Small intestine (tissue), 7 donors: ENCODE data around the gene SAPCD2. TPM values are rescaled to one million over a fixed set of nuclear protein-coding genes. Genes with fewer than 3 reads are reported as not detected.

Source experiments
- DNase-seq, 2 donors: peaks; one replicate each; pipeline versions ENCODE4 v3.0.0 to v3.0.0-alpha.2; 2013
- FAIRE-seq: peaks from 2 replicates; lab custom pipeline; 2012; peaks lifted over from hg19 to GRCh38; lab: Jason Lieb, UNC
- H3K27ac ChIP-seq, 3 donors: one replicate each; pipeline ENCODE4 v1.5.1; 2013; ENCODE audit warnings: low read length in 2 of 3, mild to moderate bottlenecking in 2 of 3, control low read depth in 1 of 3, inconsistent platforms in 1 of 3, low read depth in 1 of 3, moderate library complexity in 1 of 3
- H3K27me3 ChIP-seq, 3 donors: one replicate each; pipeline ENCODE4 v1.6.1; 2013; ENCODE audit warnings: low read length in 3 of 3, inconsistent platforms in 1 of 3; ENCODE audit not compliant: control insufficient read depth in 3 of 3, insufficient read depth in 3 of 3
- H3K36me3 ChIP-seq, 3 donors: one replicate each; pipeline ENCODE4 v1.6.1; 2013; ENCODE audit warnings: low read length in 3 of 3, inconsistent platforms in 1 of 3, low read depth in 1 of 3, mild to moderate bottlenecking in 1 of 3, moderate library complexity in 1 of 3; ENCODE audit not compliant: control insufficient read depth in 3 of 3, insufficient read depth in 2 of 3
- H3K4me1 ChIP-seq, 3 donors: one replicate each; pipeline ENCODE4 v1.6.1; 2013; ENCODE audit warnings: low read length in 2 of 3, inconsistent platforms in 1 of 3, low read depth in 1 of 3, mild to moderate bottlenecking in 1 of 3, moderate library complexity in 1 of 3; ENCODE audit not compliant: control insufficient read depth in 3 of 3, insufficient read depth in 2 of 3
- H3K4me3 ChIP-seq, 3 donors: one replicate each; pipeline ENCODE4 v1.5.1; 2013; ENCODE audit warnings: low read length in 3 of 3, control low read depth in 1 of 3, inconsistent platforms in 1 of 3, low read depth in 1 of 3, mild to moderate bottlenecking in 1 of 3, moderate library complexity in 1 of 3
- H3K9me3 ChIP-seq, 2 donors: one replicate each; pipeline ENCODE4 v1.6.1; 2013; ENCODE audit warnings: low read depth in 1 of 2, low read length in 1 of 2; ENCODE audit not compliant: control insufficient read depth in 2 of 2, insufficient read depth in 1 of 2
- WGBS, 3 donors: extraction: QIAGEN DNeasy Blood & Tissue Kit; methylation state at CpG; one replicate each; pipeline ENCODE4 v1.1.7; 2013; 5-methylcytosine and 5-hydroxymethylcytosine counted together
- polyA plus RNA-seq, 4 donors: library from polyadenylated mRNA; stranded (reverse) in 3 of 4; unstranded in 1 of 4; fragments of 200-250 nt in 3 of 4; fragments of 120-200 nt in 1 of 4; gene quantifications; one replicate each; pipeline versions ENCODE4 v1.2.1 to v1.2.3, GENCODE V29; 2013
- donor health status: healthy with polysubstance abuse.
- donor health status: control.
- donor health status: control.
- donor health status: Bipolar disorder and iron deficiency.
- donor health status: healthy.

The SAPCD2 gene
- polyA plus RNA-seq, 4 donors = 0.81 to 22.2 (median 7.0) TPM

DNA sequence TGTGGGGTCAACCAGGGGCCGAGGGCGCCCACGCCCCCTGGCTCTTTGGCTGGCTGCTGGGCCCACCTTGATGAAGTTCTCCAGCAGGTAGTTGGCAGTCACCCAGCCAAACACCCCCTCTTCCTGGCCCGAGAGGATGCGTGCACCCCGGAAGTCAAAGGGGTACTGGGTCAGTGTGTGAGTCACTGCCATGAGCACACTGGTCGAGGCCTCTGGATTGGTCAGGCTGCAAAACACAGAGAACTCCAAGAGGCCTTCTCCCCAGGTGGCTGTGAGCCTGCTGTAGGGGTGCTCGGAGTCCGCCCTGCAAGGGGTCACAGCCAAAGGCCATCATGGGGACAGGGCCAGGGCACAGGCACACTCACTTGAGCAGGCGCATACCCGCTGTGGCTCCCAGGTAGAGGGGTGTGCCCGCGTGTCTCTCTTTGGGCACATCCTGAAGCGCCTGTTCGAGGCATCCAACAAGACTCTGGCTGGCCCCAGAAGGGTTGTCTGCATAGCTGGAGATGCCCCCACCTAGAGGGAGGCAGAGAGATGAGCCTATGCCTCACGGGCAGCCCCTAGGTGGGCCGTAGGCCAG, 19.1 kb downstream of the SAPCD2 start:
- peaks cover 2 to 30% (median 8%) of the 10 kb centered on the region in 3 donors for H3K4me1 ChIP-seq
- no peak for FAIRE-seq
- no peak for DNase-seq
- no peak overlapping the region for H3K27ac ChIP-seq
- no peaks in the 10 kb centered on the region for H3K9me3 ChIP-seq
- H3K36me3 ChIP-seq = peaks cover 0 to 3% (median 0%) of the 10 kb centered on the region in 3 donors
- no peak overlapping the region for H3K4me3 ChIP-seq
- 89 to 92% (median 92%) methylated on average over 17 of the region's 17 CpGs for WGBS, 3 donors
- H3K27me3 ChIP-seq = peaks cover 0 to 59% (median 18%) of the 10 kb centered on the region in 3 donors

DNA sequence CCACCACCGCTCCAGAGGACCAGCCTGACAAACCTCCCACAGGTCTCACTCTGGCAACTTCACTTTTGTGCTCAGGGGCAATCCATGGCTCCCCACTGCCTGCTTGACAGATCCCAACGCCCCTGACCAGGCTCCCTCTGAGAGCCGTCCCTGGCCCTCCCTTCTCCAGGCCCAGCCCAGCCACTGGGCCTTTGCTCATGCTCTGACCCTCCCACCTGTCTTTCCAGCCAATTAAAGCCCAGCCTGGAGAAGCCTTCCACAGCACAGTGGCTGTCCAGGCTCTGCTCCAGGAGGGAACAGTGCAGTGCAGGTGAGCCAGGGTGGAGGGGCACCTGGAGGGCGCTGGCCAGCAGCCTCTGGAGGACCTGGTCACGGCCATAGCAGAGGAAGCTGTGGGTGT, 19.8 kb downstream of the SAPCD2 start:
- H3K36me3 ChIP-seq = peaks cover 0 to 3% (median 0%) of the 10 kb centered on the region in 3 donors
- no peaks in the 10 kb centered on the region for H3K9me3 ChIP-seq
- no peak overlapping the region for H3K27ac ChIP-seq
- peaks cover 0 to 63% (median 18%) of the 10 kb centered on the region in 3 donors for H3K27me3 ChIP-seq
- 77 to 83% (median 81%) methylated on average over 5 of the region's 5 CpGs for WGBS, 3 donors
- no peak for DNase-seq
- H3K4me1 ChIP-seq = peaks cover 2 to 26% (median 8%) of the 10 kb centered on the region in 3 donors
- no peak for FAIRE-seq
- no peak overlapping the region for H3K4me3 ChIP-seq

DNA sequence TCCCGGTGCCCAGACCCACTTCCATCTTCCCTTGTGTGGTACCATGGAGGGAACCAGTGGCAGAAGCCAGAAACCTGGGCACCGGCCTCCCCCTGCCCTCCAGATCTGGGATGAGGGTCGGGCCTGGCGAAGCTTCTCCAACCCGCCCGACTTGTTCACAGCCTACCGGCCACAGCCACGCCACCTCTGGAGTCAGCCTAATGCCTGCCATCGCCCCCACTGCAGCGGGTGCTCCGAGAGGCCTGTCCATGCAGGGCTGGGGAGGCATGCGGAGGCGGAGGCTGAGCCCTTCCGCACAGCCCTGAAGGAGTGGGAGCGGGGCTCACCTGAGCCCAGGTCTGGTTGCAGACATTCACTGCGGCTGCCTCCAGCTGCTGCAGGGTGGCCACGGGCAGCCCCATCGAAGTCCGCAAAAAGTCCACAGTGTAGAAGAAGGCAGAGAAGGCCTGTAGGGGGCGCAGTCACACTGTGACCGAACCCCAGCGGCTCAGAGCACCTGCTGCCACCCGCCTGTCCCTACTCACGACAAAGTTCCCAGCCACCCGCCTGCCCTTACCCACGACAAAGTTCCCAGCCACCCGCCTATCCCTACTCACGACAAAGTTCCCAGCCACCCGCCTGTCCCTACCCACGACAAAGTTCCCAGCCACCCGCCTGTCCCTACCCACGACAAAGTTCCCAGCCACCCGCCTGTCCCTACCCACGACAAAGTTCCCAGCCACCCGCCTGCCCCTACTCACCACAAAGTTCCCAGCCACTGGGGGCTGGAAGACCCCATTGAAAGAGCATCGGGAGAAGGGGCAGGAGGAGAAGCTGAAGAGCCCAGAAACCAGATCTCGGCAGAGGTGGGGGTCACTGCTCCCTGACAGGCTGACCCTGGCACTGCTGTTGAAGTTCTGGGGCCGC, 20.6 kb downstream of the SAPCD2 start:
- 45 to 53% (median 52%) methylated on average over 37 to 38 of the region's 38 CpGs for WGBS, 3 donors
- peak; percentile 77 for FAIRE-seq

DNA sequence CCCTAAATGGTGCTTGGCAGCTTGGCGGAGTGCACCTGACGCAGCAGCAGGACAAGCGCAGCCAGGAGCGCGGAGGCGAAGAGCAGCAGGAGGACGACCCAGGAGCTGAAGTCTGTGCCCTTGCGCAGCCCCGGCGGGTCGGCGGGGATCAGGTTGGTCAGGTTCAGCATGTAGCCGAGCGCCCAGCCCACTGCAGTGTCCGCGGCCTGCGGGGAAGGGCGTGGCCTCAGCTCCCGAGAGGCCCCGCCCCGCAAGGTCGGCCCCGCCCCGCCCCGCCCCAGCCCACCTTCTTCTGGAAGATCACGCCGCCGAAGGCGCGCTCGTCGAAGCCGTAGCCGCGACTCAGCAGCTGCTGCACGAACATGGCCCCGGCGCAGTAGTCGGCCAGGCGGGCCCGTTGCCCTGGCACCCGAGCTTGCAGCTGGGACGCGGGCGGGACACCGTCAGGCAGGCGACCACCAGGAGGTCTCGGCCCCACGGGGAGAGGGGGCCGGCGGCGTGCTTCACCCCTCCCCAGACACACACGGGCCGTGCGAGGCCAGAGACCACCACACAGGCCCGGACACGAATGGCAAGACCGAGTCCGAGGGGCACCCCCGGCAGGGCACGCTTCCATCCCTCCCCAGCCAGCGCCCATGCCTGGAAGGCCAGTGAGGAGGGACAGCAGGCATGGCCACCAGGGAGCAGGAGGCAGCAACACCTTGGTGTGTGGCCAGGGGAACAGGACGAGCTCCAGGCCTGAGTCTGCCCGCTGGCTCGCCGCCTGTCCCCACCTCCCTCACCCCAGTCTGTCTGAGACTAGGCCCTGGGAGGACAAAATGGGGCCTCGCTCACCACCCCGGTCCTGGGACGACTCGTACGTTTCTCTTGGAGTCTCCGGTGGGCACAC, 21.5 kb downstream of the SAPCD2 start:
- DNase-seq = no peak
- Histone ChIP-seq H3K27ac (no peak overlapping the region), H3K4me3 (no peak overlapping the region), H3K4me1 (peaks cover 0 to 27% (median 8%) of the 10 kb centered on the region in 3 donors), H3K36me3 (peaks cover 0 to 3% (median 0%) of the 10 kb centered on the region in 3 donors), H3K9me3 (no peaks in the 10 kb centered on the region), H3K27me3 (peaks cover 0 to 80% (median 18%) of the 10 kb centered on the region in 3 donors)
- WGBS, 3 donors = 53 to 68% (median 57%) methylated on average over 50 to 72 of the region's 72 CpGs
- no peak for FAIRE-seq

More for the DNA sequence above, 20.6 kb downstream of the SAPCD2 start:
- peak; percentile 66 to 81 for DNase-seq
- Histone ChIP-seq H3K36me3 (peaks cover 0 to 3% (median 0%) of the 10 kb centered on the region in 3 donors), H3K27me3 (peaks cover 0 to 71% (median 18%) of the 10 kb centered on the region in 3 donors), H3K27ac (no peak overlapping the region), H3K4me3 (no peak overlapping the region), H3K9me3 (no peaks in the 10 kb centered on the region), H3K4me1 (peaks cover 0 to 26% (median 8%) of the 10 kb centered on the region in 3 donors)

DNA sequence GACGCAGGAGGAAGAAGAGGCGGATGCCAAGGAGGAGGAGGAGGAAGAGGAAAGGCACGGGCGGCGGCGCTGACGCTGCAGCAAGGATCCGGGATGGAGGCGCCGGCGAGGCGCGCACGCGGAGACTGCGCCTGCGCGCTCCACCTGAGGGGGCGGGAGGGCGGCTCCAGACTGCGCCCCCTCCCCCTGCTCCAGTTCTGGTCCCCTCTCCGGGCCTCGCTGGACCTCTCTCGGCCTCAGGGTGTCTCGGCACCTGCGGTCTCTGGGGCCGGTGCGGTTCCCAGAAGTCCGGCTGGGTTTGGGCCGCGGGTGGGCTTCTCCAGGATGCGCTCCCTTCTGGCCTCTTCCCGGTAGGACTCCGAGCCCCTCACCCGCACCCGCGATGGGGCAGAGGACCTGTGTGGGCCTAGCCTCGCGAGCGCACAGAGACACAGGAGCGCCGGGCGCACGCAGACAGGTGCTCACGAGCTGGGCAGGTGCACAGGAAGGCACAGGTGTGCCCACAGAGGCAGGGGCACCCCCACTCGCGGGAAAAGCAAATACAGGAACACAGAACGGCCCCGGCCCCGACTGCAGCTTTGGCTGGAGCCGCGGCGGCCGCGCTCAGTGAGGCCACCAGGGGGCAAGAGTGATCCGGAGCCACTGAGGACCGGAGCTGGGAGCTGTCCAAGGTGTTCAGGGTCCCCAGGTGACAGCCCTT, 24.1 kb downstream of the SAPCD2 start, which contains the start of gene NPDC1:
Gene NPDC1, minus strand, starts transcription at position 90 of the 700 bp plus-strand sequence. CDS start 188 bp downstream, outside the sequence.
- FAIRE-seq = no peak
- Histone ChIP-seq H3K4me1 (peaks cover 0 to 24% (median 2%) of the 10 kb centered on the region in 3 donors), H3K27ac (peak within 1 kb of the TSS in 2 of 3 donors; percentile 52 to 68), H3K4me3 (peak within 1 kb of the TSS; percentile 43 to 55 (median 46)), H3K9me3 (no peaks in the 10 kb centered on the region), H3K36me3 (peaks cover 0 to 3% (median 0%) of the 10 kb centered on the region in 3 donors), H3K27me3 (peaks cover 0 to 73% (median 12%) of the 10 kb centered on the region in 3 donors)
- 0 to 1% (median 0%) methylated on average over 27 to 57 of the region's 57 CpGs for WGBS, 3 donors
- DNase-seq = peak; percentile 68 to 87

DNA sequence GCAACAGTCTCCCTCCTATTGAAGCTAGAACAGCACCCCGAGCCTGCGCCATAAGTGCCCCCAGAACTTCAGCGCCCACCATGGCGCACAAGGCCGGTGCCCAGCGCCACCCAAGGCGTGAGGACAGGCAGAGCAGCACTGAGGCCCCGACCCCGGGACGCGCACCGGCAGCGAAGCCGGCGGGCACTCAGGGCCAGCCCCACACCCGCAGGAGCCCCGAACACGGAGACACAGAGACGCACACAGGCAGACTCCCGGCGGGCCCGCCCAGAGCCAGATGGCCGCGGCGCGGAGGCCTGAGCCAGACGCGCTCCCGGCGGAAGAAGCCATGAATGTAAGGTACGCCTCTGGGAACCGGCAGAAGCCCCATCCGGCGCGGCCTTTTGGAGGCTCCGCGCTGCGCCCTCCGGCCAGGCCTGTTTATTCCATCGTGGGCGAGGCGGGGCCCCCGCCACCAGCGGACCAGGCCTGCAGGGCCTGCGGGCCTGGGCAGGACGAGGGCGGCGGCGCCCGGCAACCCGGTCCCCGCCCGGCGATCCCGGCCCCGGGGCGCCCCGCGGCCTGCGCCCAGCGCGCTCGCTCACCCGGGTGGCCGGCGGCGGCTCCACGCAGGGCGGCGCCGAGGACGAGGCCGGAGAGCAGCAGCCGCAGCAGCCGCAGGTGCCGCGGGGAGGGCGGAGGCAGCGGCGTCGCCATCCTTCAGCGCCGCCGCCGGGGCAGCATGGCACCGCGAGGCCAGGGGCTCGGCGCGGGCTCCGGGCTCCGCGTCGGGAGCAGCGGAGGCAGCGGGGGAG, 24.9 kb downstream of the SAPCD2 start:
- H3K27me3 ChIP-seq = peaks cover 0 to 66% (median 12%) of the 10 kb centered on the region in 3 donors

More for the DNA sequence above, 24.9 kb downstream of the SAPCD2 start:
- 2 to 4% (median 3%) methylated on average over 72 to 96 of the region's 96 CpGs for WGBS, 3 donors
- Histone ChIP-seq H3K9me3 (no peaks in the 10 kb centered on the region), H3K4me3 (peak overlapping the region; percentile 43 to 55 (median 46)), H3K36me3 (peaks cover 0 to 3% (median 0%) of the 10 kb centered on the region in 3 donors), H3K4me1 (peaks cover 0 to 24% (median 2%) of the 10 kb centered on the region in 3 donors), H3K27ac (no peak overlapping the region)
- DNase-seq = peak in 1 of 2 donors; percentile 61
- FAIRE-seq = no peak
